Mammary epithelial cell (primary cell): ENCODE data around the gene SPAG6.

Source experiments
- CTCF ChIP-seq, 2 donors: IDR thresholded peaks in 1 of 2; conservative IDR thresholded peaks in 1 of 2; 2 replicates each; pipeline ENCODE4 v1.5.1; 2011 to 2012; ENCODE audit warnings: inconsistent platforms in 2 of 2, low read length in 2 of 2, mild to moderate bottlenecking in 2 of 2, control low read depth in 1 of 2, low read depth in 1 of 2; ENCODE audit not compliant: insufficient read depth in 1 of 2; ENCODE audit errors: extremely low read depth in 1 of 2
- EZH2 ChIP-seq: IDR thresholded peaks from 2 replicates; pipeline ENCODE4 v1.6.1; 2012; ENCODE audit warnings: low read length, inconsistent platforms, borderline replicate concordance

- no peak for TF ChIP-seq EZH2
- no peak for TF ChIP-seq CTCF (conservative IDR thresholded peaks at IDR 0.05 in 1 of 2, IDR thresholded peaks at IDR 0.05 in 1 of 2; ENCODE audit: extremely low read depth in 1 of 2, insufficient read depth in 1 of 2, low read depth in 1 of 2, low read length in 2 of 2)
Observed at GRCh38 chr10:22366435-22366703, 21.1 kb downstream of the SPAG6 start.
